H1 (cell line): Measurements from ENCODE around the gene CHSY1. TPM values are rescaled to one million over a fixed set of nuclear protein-coding genes. Genes with fewer than 3 reads are reported as not detected.

Experiments
- CTCF ChIA-PET: fragments of 300-600 bp; sonication (Branson Sonifier 250); formaldehyde crosslinking; loops from one replicate; lab custom pipeline; 2021; ENCODE audit not compliant: partially characterized antibody; lab: Charles Lee
- POLR2A ChIA-PET: fragments of 300-600 bp; sonication (Branson Sonifier 250); formaldehyde crosslinking; loops from one replicate; lab custom pipeline; 2021; ENCODE audit warnings: inconsistent platforms; ENCODE audit not compliant: partially characterized antibody; lab: Charles Lee
- DNase-seq, 2 experiments: peaks; one replicate each; pipeline versions ENCODE4 v3.0.0 to v3.0.0-alpha.2; 2010 to 2022; ENCODE audit warnings: low spot score in 2 of 2, low read depth in 1 of 2, mixed read lengths in 1 of 2
- FAIRE-seq: peaks from 2 replicates; lab custom pipeline; 2011; peaks lifted over from hg19 to GRCh38; lab: Jason Lieb, UNC
- H2AFZ ChIP-seq: 2 replicates; pipeline ENCODE4 v1.8.1; 2012; ENCODE audit warnings: low read length, inconsistent platforms
- H2AK5ac ChIP-seq: 2 replicates; pipeline ENCODE4 v1.6.1; 2013; ENCODE audit warnings: low read depth, low read length
- H2BK120ac ChIP-seq: replicated peaks from 2 replicates; pipeline ENCODE3; 2013; ENCODE audit warnings: low read depth, low read length, inconsistent platforms
- H2BK12ac ChIP-seq: 2 replicates; pipeline ENCODE4 v1.6.1; 2013; ENCODE audit warnings: low read depth, low read length
- H2BK15ac ChIP-seq: 2 replicates; pipeline ENCODE4 v1.6.1; 2013; ENCODE audit warnings: low read length
- H2BK20ac ChIP-seq: 2 replicates; pipeline ENCODE4 v1.6.1; 2013; ENCODE audit warnings: low read length
- H2BK5ac ChIP-seq: 2 replicates; pipeline ENCODE4 v1.6.1; 2013; ENCODE audit warnings: low read depth, low read length
- H3K14ac ChIP-seq: 2 replicates; pipeline ENCODE4 v1.6.1; 2013; ENCODE audit warnings: inconsistent platforms; ENCODE audit not compliant: insufficient read length
- H3K18ac ChIP-seq: 2 replicates; pipeline ENCODE4 v1.6.1; 2013; ENCODE audit warnings: low read length; ENCODE audit errors: extremely low read depth
- H3K23ac ChIP-seq: 2 replicates; pipeline ENCODE4 v1.6.1; 2013; ENCODE audit warnings: inconsistent platforms; ENCODE audit not compliant: insufficient read length
- H3K23me2 ChIP-seq: 2 replicates; pipeline ENCODE4 v1.6.1; 2013; ENCODE audit warnings: low read depth, low read length
- H3K27ac ChIP-seq: 2 replicates; pipeline ENCODE4 v1.6.1; 2011; ENCODE audit warnings: low read depth, low read length, inconsistent platforms
- H3K27me3 ChIP-seq, 4 experiments: replicated peaks in 1 of 4; 1 replicate in 1 of 4; 2 replicates in 3 of 4; pipeline versions ENCODE4 v1.6.1 to v1.8.1; 2011 to 2013; ENCODE audit warnings: low read length in 3 of 4, mild to moderate bottlenecking in 3 of 4, inconsistent platforms in 2 of 4, mixed read lengths in 2 of 4, moderate library complexity in 1 of 4; ENCODE audit not compliant: control insufficient read depth in 3 of 4, insufficient read depth in 3 of 4; ENCODE audit errors: extremely low read depth in 1 of 4
- H3K36me3 ChIP-seq, 4 experiments: 2 replicates each; pipeline versions ENCODE4 v1.6.1 to v1.8.1; 2011 to 2013; ENCODE audit warnings: mild to moderate bottlenecking in 4 of 4, low read length in 3 of 4, moderate library complexity in 2 of 4, control low read depth in 1 of 4, inconsistent platforms in 1 of 4; ENCODE audit not compliant: insufficient read depth in 4 of 4, control insufficient read depth in 2 of 4
- H3K4ac ChIP-seq: replicated peaks from 2 replicates; pipeline ENCODE3; 2013; ENCODE audit warnings: low read length, low read depth, mixed read lengths, inconsistent platforms; ENCODE audit not compliant: insufficient read length
- H3K4me1 ChIP-seq, 4 experiments: replicated peaks in 1 of 4; 1 replicate in 1 of 4; 2 replicates in 3 of 4; pipeline versions ENCODE4 v1.6.1 to v1.8.1; 2011 to 2013; ENCODE audit warnings: low read length in 3 of 4, inconsistent platforms in 2 of 4, mixed read lengths in 1 of 4; ENCODE audit not compliant: insufficient read depth in 4 of 4, control insufficient read depth in 3 of 4
- H3K4me2 ChIP-seq, 2 experiments: 2 replicates each; pipeline versions ENCODE4 v1.6.1 to v1.8.1; 2011 to 2013; ENCODE audit warnings: low read depth in 2 of 2, low read length in 2 of 2, control low read depth in 1 of 2, inconsistent platforms in 1 of 2, mild to moderate bottlenecking in 1 of 2; ENCODE audit not compliant: insufficient read depth in 1 of 2
- H3K4me3 ChIP-seq, 4 experiments: fragments of 200-600, 300-600 bp in 1 of 4; sonication (generic), shearing (Covaris generic), sonication (Bioruptor Twin) in 1 of 4; 2 replicates each; pipeline versions ENCODE4 v1.5.1 to v1.8.1; 2011 to 2016; ENCODE audit warnings: low read length in 4 of 4, low read depth in 3 of 4, control low read depth in 2 of 4, inconsistent platforms in 2 of 4, mild to moderate bottlenecking in 2 of 4, mixed read lengths in 1 of 4, moderate library complexity in 1 of 4; ENCODE audit not compliant: insufficient read depth in 2 of 4; ENCODE audit errors: extremely low read depth in 1 of 4
- H3K56ac ChIP-seq: replicated peaks from 2 replicates; pipeline ENCODE3; 2013; ENCODE audit warnings: low read depth, mild to moderate bottlenecking, mixed read lengths, low read length, inconsistent platforms; ENCODE audit not compliant: insufficient read length
- H3K79me1 ChIP-seq: 2 replicates; pipeline ENCODE4 v1.6.1; 2013; ENCODE audit warnings: low read depth, low read length, control low read depth
- H3K79me2 ChIP-seq, 2 experiments: 2 replicates each; pipeline versions ENCODE4 v1.6.1 to v1.8.1; 2012 to 2013; ENCODE audit warnings: low read length in 2 of 2, mild to moderate bottlenecking in 2 of 2, inconsistent platforms in 1 of 2; ENCODE audit not compliant: insufficient read depth in 2 of 2, control insufficient read depth in 1 of 2
- H3K9ac ChIP-seq, 4 experiments: replicated peaks in 1 of 4; 1 replicate in 1 of 4; 2 replicates in 3 of 4; pipeline versions ENCODE4 v1.6.1 to v1.8.1; 2011 to 2013; ENCODE audit warnings: low read depth in 3 of 4, low read length in 3 of 4, control low read depth in 2 of 4, mild to moderate bottlenecking in 2 of 4, moderate library complexity in 2 of 4, inconsistent platforms in 1 of 4; ENCODE audit errors: extremely low read depth in 1 of 4
- H3K9me3 ChIP-seq, 2 experiments: 2 replicates each; pipeline versions ENCODE4 v1.6.1 to v1.8.1; 2012 to 2013; ENCODE audit warnings: mild to moderate bottlenecking in 2 of 2, moderate library complexity in 2 of 2, control low read depth in 1 of 2, inconsistent platforms in 1 of 2, low read depth in 1 of 2, low read length in 1 of 2, mixed read lengths in 1 of 2; ENCODE audit not compliant: insufficient read depth in 2 of 2
- H4K20me1 ChIP-seq, 2 experiments: replicated peaks in 1 of 2; 2 replicates each; pipeline versions ENCODE3 to v1.8.1; 2011 to 2013; ENCODE audit warnings: inconsistent platforms in 2 of 2, low read length in 2 of 2, mild to moderate bottlenecking in 1 of 2; ENCODE audit not compliant: insufficient read depth in 2 of 2, control insufficient read depth in 1 of 2
- H4K5ac ChIP-seq: 2 replicates; pipeline ENCODE4 v1.6.1; 2013; ENCODE audit warnings: low read length, low read depth, mixed read lengths, inconsistent platforms; ENCODE audit not compliant: insufficient read length
- H4K8ac ChIP-seq: 2 replicates; pipeline ENCODE4 v1.8.0; 2013; ENCODE audit warnings: mild to moderate bottlenecking, moderate library complexity, low read length, inconsistent platforms; ENCODE audit not compliant: insufficient read depth; ENCODE audit errors: extremely low read depth
- H4K91ac ChIP-seq: replicated peaks from 2 replicates; pipeline ENCODE3; 2013; ENCODE audit warnings: low read length, mixed read lengths, inconsistent platforms; ENCODE audit not compliant: insufficient read length
- BACH1 ChIP-seq: IDR thresholded peaks from 2 replicates; pipeline ENCODE4 v1.6.1; 2012; ENCODE audit warnings: low read length, improper control_type of control experiment
- CTCF ChIP-seq, 3 experiments: IDR thresholded peaks; 1 replicate in 2 of 3; 2 replicates in 1 of 3; pipeline versions ENCODE4 v1.5.1 to v1.6.1; 2011; ENCODE audit warnings: low read length in 3 of 3, mild to moderate bottlenecking in 3 of 3, inconsistent platforms in 2 of 3, low read depth in 1 of 3, moderate library complexity in 1 of 3; ENCODE audit not compliant: insufficient read depth in 1 of 3; ENCODE audit errors: control extremely low read depth in 1 of 3
- E2F6 ChIP-seq: IDR thresholded peaks from 2 replicates; pipeline ENCODE4 v1.6.1; 2012; ENCODE audit warnings: inconsistent platforms
- EZH2 ChIP-seq: fragments of 200-600 bp; sonication (generic); IDR thresholded peaks from 2 replicates; pipeline ENCODE4 v1.7.1; 2012; ENCODE audit warnings: low read depth, mild to moderate bottlenecking, moderate library complexity, low read length, inconsistent platforms; ENCODE audit not compliant: severe bottlenecking
- MAFK ChIP-seq: IDR thresholded peaks from 2 replicates; pipeline ENCODE4 v1.6.1; 2012; ENCODE audit warnings: low read depth, mild to moderate bottlenecking, improper control_type of control experiment, low read length
- SAP30 ChIP-seq: fragments of 300-600 bp; sonication (generic); IDR thresholded peaks from 2 replicates; pipeline ENCODE4 v1.7.1; 2012; ENCODE audit warnings: low read length, moderate library complexity, mild to moderate bottlenecking, inconsistent platforms; ENCODE audit not compliant: insufficient read depth, insufficient replicate concordance
- SIN3A ChIP-seq, 2 experiments: IDR thresholded peaks in 1 of 2; conservative IDR thresholded peaks in 1 of 2; 2 replicates each; pipeline ENCODE4 v1.6.1; 2011 to 2012; ENCODE audit warnings: low read length in 2 of 2, improper control_type of control experiment in 1 of 2, low read depth in 1 of 2, mild to moderate bottlenecking in 1 of 2
- SIRT6 ChIP-seq: IDR thresholded peaks from one replicate; pipeline ENCODE4 v1.7.1; 2012; ENCODE audit warnings: low read length, inconsistent platforms
- YY1 ChIP-seq: IDR thresholded peaks from 2 replicates; pipeline ENCODE4 v1.6.1; 2011; ENCODE audit warnings: low read depth, mild to moderate bottlenecking, low read length
- WGBS, 2 experiments: shearing (Covaris generic) in 1 of 2; methylation state at CpG; one replicate each; pipeline versions ENCODE4 v1.1.6 to v1.1.7; 2013 to 2015; ENCODE audit warnings: low lambda C conversion rate in 2 of 2, mixed read lengths in 2 of 2, inconsistent platforms in 1 of 2, low coverage in 1 of 2, missing lambda C conversion rate in 1 of 2; ENCODE audit not compliant: insufficient replicate concordance in 2 of 2, insufficient coverage in 1 of 2, insufficient read length in 1 of 2; ENCODE audit errors: extremely low coverage in 1 of 2, missing lambda C conversion rate in 1 of 2; 5-methylcytosine and 5-hydroxymethylcytosine counted together
- polyA plus RNA-seq, 7 experiments: library from polyadenylated mRNA; depleted of rRNA in 3 of 7; stranded (reverse) in 5 of 7; unstranded in 2 of 7; fragments of >200 nt in 5 of 7; fragments of 200-250 nt in 2 of 7; gene quantifications; 1 replicate in 5 of 7; 2 replicates in 1 of 7; 4 replicates in 1 of 7; pipeline versions ENCODE4 v1.2.1 to v1.2.3, GENCODE V29; 2011 to 2013; ENCODE audit warnings: missing spikeins in 2 of 7, mixed read lengths in 2 of 7
- total RNA-seq: library from RNA; stranded (reverse); fragmentation: NEBNext Ultra II Directional; extraction: Animal tissue kit (Norgen Biotek cat#: 25700); gene quantifications from 2 replicates; pipeline ENCODE4 v1.2.1, GENCODE V29; 2021

CHSY1 gene
- total and polyA plus RNA-seq, 2 of the 8 experiments (the other 6 are each of a cell fraction or from before 2014, with no cell fraction given), result 24.9 to 60.7 TPM

GRCh38 chr15:101216100-101216499, 35.7 kb downstream of the CHSY1 start:
- H3K23ac ChIP-seq, result no peak overlapping the region
- no peak overlapping the region for H3K9ac ChIP-seq
- no peaks in the 10 kb centered on the region for H3K27me3 ChIP-seq
- no peak overlapping the region for H4K91ac ChIP-seq
- no peak overlapping the region for H2BK5ac ChIP-seq
- H3K79me2 ChIP-seq, result peaks cover 10 to 99% of the 10 kb centered on the region in 2 experiments
- H4K5ac ChIP-seq, result no peak overlapping the region
- peaks cover 17 to 20% of the 10 kb centered on the region in 2 experiments for H4K20me1 ChIP-seq
- no peak overlapping the region for H2BK12ac ChIP-seq
- H3K23me2 ChIP-seq, result no peaks in the 10 kb centered on the region
- no peak overlapping the region for H3K18ac ChIP-seq
- FAIRE-seq (no peak), DNase-seq (no peak)
- no peak overlapping the region for H3K4me2 ChIP-seq
- WGBS, 2 experiments, result 96% methylated on average over 3 of the region's 3 CpGs; no CpG with 5 or more reads in 1 of the 2 experiments
- POLR2A ChIA-PET, result interaction anchor here (0.6 to 1.4 kb wide), 3 partner anchors 10 to 180 kb away, joined by 3 to 5 read pairs (median 3); no protein-coding TSS in a partner anchor
- no peak overlapping the region for H3K27ac ChIP-seq
- H4K8ac ChIP-seq, result no peak overlapping the region
- H3K4me3 ChIP-seq, result no peak overlapping the region
- H2AK5ac ChIP-seq, result no peak overlapping the region
- CTCF ChIA-PET, result interaction anchor here (1.1 to 2.2 kb wide), 5 partner anchors 11 to 208 kb away, joined by 3 to 9 read pairs (median 4); no protein-coding TSS in a partner anchor
- peaks cover 0 to 5% (median 2%) of the 10 kb centered on the region in 4 experiments; a peak in 3 of 7 replicates for H3K4me1 ChIP-seq
- peaks cover 4% of the 10 kb centered on the region; the same call in 1 of the 2 replicates for H3K79me1 ChIP-seq
- no peak overlapping the region for H3K56ac ChIP-seq
- H2BK20ac ChIP-seq, result no peak overlapping the region
- no peak overlapping the region for H2BK120ac ChIP-seq
- no peak overlapping the region for H3K4ac ChIP-seq
- H3K14ac ChIP-seq, result no peak overlapping the region
- no peaks in the 10 kb centered on the region for H3K9me3 ChIP-seq
- H2AFZ ChIP-seq, result no peak overlapping the region
- no peak overlapping the region for H2BK15ac ChIP-seq
- H3K36me3 ChIP-seq, result no peaks in the 10 kb centered on the region; a peak in 1 of 8 replicates
- no peak for TF ChIP-seq E2F6
- no peak for TF ChIP-seq SIN3A (conservative IDR thresholded peaks at IDR 0.05 in 1 of 2, IDR thresholded peaks at IDR 0.05 in 1 of 2; ENCODE audit: low read depth in 1 of 2, low read length in 2 of 2)
- no peak for TF ChIP-seq CTCF (IDR thresholded peaks at IDR 0.05; ENCODE audit: control extremely low read depth in 1 of 3, insufficient read depth in 1 of 3, low read depth in 1 of 3, low read length in 3 of 3)
- no peak for TF ChIP-seq SIRT6
- TF ChIP-seq SAP30, result no peak
- no peak for TF ChIP-seq YY1
- no peak for TF ChIP-seq BACH1
- TF ChIP-seq EZH2, result no peak
- no peak for TF ChIP-seq MAFK
